Psoas muscle (tissue), 8 donors: ENCODE measurements around the gene GABRB1. TPM values are rescaled to one million over a fixed set of nuclear protein-coding genes. Genes with fewer than 3 reads are reported as not detected.

Experiments
- ATAC-seq, 4 donors: fragments of 200-7000 bp; cut with Tn5 transposase; one replicate each; pipeline ENCODE4 v1.9.1; 2020; ENCODE audit warnings: moderate library complexity in 3 of 4, mild to moderate bottlenecking in 2 of 4
- DNase-seq, 2 donors: peaks; one replicate each; pipeline ENCODE4 v3.0.0-alpha.2; 2020
- H3K27ac ChIP-seq: fragments of 200-600 bp; one replicate; pipeline ENCODE4 v1.8.0; 2022
- H3K27me3 ChIP-seq, 3 donors: fragments of 200-600 bp in 1 of 3; one replicate each; pipeline versions ENCODE4 v1.6.1 to v1.8.0; 2013 to 2022; ENCODE audit warnings: low read length in 2 of 3, mild to moderate bottlenecking in 2 of 3, moderate library complexity in 1 of 3; ENCODE audit not compliant: insufficient read depth in 3 of 3
- H3K36me3 ChIP-seq, 2 donors: fragments of 200-600 bp in 1 of 2; one replicate each; pipeline versions ENCODE4 v1.6.1 to v1.8.0; 2013 to 2022; ENCODE audit warnings: low read depth in 1 of 2, mild to moderate bottlenecking in 1 of 2, moderate library complexity in 1 of 2; ENCODE audit not compliant: insufficient read depth in 1 of 2
- H3K4me1 ChIP-seq: fragments of 200-600 bp; one replicate; pipeline ENCODE4 v1.8.0; 2022
- H3K4me3 ChIP-seq: fragments of 200-600 bp; one replicate; pipeline ENCODE4 v1.8.0; 2022; ENCODE audit warnings: mild to moderate bottlenecking
- H3K9me3 ChIP-seq: fragments of 200-600 bp; one replicate; pipeline ENCODE4 v1.8.0; 2022
- WGBS, 3 donors: extraction: QIAGEN DNeasy Blood & Tissue Kit; methylation state at CpG; one replicate each; pipeline versions ENCODE4 v1.1.6 to v1.1.7; 2013; 5-methylcytosine and 5-hydroxymethylcytosine counted together
- intact Hi-C, 2 donors: fragments of 100-400 bp; cut with DNase I; formaldehyde crosslinking; loops; one replicate each; pipeline versions ENCODE4 v1.11.0 to v1.14.2; 2022
- polyA plus RNA-seq, 3 donors: library from polyadenylated mRNA; stranded (reverse); fragments of 200-250 nt; gene quantifications; one replicate each; pipeline ENCODE4 v1.2.3, GENCODE V29; 2013
- total RNA-seq, 4 donors: library from RNA; stranded (reverse); fragmentation: NEBNext Ultra II Directional in 2 of 4; extraction: Animal tissue kit (Norgen Biotek cat#: 25700) in 2 of 4; gene quantifications; one replicate each; pipeline versions ENCODE4 v1.2.1 to v1.2.4, GENCODE V29; 2021 to 2023
- TF ChIP-seq, protein P1 (sequence below): fragments of 200-600 bp; IDR thresholded peaks from one replicate; pipeline ENCODE4 v1.8.0; 2022; ENCODE audit warnings: antibody characterized with exemption
- donor health status: healthy with polysubstance abuse.
- donor health status: DM: no; HTN: no; CAD: no; lungs with moderate emphysema.
- donor health status: Bipolar disorder and iron deficiency.
- donor health status: healthy.
- donor health status: DM: yes; HTN: yes; CAD: no.
- donor health status: DM: no; HTN: no; CAD: no.
- donor health status: DM: no; HTN: no; CAD: no.
- donor health status: DM: yes; HTN: yes; CAD: no.

Gene GABRB1
- total and polyA plus RNA-seq, 7 donors = not detected

DNA sequence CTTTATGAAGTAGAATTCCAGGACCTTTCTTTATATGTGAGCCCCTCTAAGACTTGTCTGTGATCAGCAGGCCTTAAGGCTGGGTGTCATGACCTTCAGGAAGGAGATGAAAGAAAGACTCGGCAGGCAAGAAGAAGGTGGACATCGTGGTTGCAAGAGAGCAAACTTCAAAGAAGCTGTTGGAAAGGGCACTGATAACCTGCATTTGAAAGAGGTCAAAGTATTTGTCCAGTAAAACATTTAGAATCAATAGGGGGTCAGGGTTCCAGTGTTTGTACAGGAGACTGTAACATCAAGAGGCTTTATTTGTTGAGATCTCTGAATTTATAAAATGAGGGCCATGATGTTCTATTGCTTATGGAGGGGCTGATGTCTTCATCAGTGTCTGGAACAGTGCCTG is 387.9 kb downstream of the GABRB1 start:
- Histone ChIP-seq H3K4me3 (no peak overlapping the region), H3K9me3 (no peaks in the 10 kb centered on the region), H3K27ac (no peak overlapping the region), H3K27me3 (no peaks in the 10 kb centered on the region), H3K36me3 (no peaks in the 10 kb centered on the region), H3K4me1 (no peaks in the 10 kb centered on the region)
- intact Hi-C loops = no loop called here
- ATAC-seq = no peak
- TF ChIP-seq, protein P1, sequence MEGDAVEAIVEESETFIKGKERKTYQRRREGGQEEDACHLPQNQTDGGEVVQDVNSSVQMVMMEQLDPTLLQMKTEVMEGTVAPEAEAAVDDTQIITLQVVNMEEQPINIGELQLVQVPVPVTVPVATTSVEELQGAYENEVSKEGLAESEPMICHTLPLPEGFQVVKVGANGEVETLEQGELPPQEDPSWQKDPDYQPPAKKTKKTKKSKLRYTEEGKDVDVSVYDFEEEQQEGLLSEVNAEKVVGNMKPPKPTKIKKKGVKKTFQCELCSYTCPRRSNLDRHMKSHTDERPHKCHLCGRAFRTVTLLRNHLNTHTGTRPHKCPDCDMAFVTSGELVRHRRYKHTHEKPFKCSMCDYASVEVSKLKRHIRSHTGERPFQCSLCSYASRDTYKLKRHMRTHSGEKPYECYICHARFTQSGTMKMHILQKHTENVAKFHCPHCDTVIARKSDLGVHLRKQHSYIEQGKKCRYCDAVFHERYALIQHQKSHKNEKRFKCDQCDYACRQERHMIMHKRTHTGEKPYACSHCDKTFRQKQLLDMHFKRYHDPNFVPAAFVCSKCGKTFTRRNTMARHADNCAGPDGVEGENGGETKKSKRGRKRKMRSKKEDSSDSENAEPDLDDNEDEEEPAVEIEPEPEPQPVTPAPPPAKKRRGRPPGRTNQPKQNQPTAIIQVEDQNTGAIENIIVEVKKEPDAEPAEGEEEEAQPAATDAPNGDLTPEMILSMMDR = no peak
- DNase-seq = no peak
- WGBS, 3 donors = 42 to 54% (median 45%) methylated on average over 2 of the region's 2 CpGs

DNA sequence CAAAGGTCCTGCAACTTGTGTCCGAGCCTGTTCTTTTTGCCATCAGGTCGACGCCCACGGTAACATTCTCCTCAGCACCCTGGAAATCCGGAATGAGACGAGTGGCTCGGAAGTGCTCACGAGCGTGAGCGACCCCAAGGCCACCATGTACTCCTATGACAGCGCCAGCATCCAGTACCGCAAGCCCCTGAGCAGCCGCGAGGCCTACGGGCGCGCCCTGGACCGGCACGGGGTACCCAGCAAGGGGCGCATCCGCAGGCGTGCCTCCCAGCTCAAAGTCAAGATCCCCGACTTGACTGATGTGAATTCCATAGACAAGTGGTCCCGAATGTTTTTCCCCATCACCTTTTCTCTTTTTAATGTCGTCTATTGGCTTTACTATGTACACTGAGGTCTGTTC is 394.3 kb downstream of the GABRB1 start:
- ATAC-seq = no peak

GRCh38 chr4:47427935-47428334 is 396.6 kb downstream of the GABRB1 start:
- H3K27me3 ChIP-seq = no peaks in the 10 kb centered on the region
- TF ChIP-seq, protein P1 = no peak
- WGBS, 3 donors = 67 to 80% (median 78%) methylated on average over 2 of the region's 2 CpGs
- no peak overlapping the region for H3K27ac ChIP-seq
- intact Hi-C loops = no loop called here
- no peaks in the 10 kb centered on the region for H3K36me3 ChIP-seq
- no peaks in the 10 kb centered on the region for H3K9me3 ChIP-seq
- ATAC-seq (no peak), DNase-seq (no peak)
- H3K4me3 ChIP-seq = no peak overlapping the region
- H3K4me1 ChIP-seq = no peaks in the 10 kb centered on the region

More for the DNA sequence above, 394.3 kb downstream of the GABRB1 start:
- Histone ChIP-seq H3K27ac (no peak overlapping the region), H3K36me3 (no peaks in the 10 kb centered on the region), H3K4me1 (no peaks in the 10 kb centered on the region), H3K27me3 (no peaks in the 10 kb centered on the region), H3K4me3 (no peak overlapping the region), H3K9me3 (no peaks in the 10 kb centered on the region)
- 91 to 94% (median 93%) methylated on average over 25 of the region's 25 CpGs for WGBS, 3 donors
- TF ChIP-seq, protein P1 = no peak
- intact Hi-C loops = no loop called here
- DNase-seq = no peak

DNA sequence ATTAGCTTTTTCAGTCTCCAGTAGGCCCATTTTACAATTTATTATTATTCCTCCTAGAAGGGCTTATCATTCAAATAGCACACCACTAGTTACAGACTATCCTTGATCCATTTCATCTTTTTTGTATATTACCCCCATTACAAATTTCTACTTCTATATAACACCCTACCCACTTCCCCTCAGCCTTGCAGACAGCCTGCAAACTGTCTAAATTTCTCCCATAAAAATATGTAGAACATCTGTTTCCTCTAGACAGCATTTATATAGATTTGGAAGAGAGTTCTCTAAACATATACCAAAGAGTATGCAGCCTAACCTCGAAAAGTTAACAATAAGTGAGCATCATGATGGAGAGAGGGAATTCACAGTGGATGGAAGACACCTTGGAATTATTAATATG is 401.4 kb downstream of the GABRB1 start:
- no peak for ATAC-seq
- TF ChIP-seq, protein P1 = no peak
- H3K4me3 ChIP-seq = no peak overlapping the region
- no peak overlapping the region for H3K27ac ChIP-seq
- H3K36me3 ChIP-seq = no peaks in the 10 kb centered on the region
- 69 to 71% (median 69%) methylated on average over 1 of the region's 1 CpG for WGBS, 3 donors
- DNase-seq = no peak
- no peaks in the 10 kb centered on the region for H3K9me3 ChIP-seq
- no peaks in the 10 kb centered on the region for H3K27me3 ChIP-seq
- no peaks in the 10 kb centered on the region for H3K4me1 ChIP-seq
- intact Hi-C loops = no loop called here

DNA sequence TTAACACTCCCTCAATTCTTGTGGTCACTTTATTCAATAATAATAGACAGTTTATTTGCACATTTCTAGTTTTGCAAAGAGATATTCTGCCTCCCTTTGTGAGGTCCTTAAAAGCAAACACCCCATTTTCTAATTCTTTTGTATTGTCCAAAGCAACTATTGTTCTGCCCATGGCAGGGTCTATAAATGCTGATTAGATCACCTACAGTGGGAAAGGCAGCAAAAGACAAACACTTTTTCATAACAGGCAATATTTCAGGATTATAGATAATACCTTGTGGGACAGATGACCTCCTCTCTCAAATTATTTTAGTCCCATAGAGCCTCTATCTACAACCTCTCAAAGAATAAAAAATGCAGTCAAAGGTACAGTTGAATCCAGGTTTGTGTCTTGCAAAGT is 403.6 kb downstream of the GABRB1 start:
- Histone ChIP-seq H3K27ac (no peak overlapping the region), H3K36me3 (no peaks in the 10 kb centered on the region), H3K4me3 (no peak overlapping the region), H3K27me3 (no peaks in the 10 kb centered on the region), H3K9me3 (no peaks in the 10 kb centered on the region), H3K4me1 (no peaks in the 10 kb centered on the region)
- ATAC-seq = no peak
- DNase-seq = no peak
- intact Hi-C loops = no loop called here
- TF ChIP-seq, protein P1 = no peak
